Lung microvascular endothelial cell (primary cell): ENCODE measurements around the gene MARS1. TPM values are rescaled to one million over a fixed set of nuclear protein-coding genes. Genes with fewer than 3 reads are reported as not detected.
"Not testable (repeated sequence)": the region's sequence is repeated elsewhere in the genome, so short reads cannot be mapped to it uniquely, and the experiment has no call there.

Experiments used
- DNase-seq, 2 donors: peaks; one replicate each; pipeline versions ENCODE4 v3.0.0 to v3.0.0-alpha.2; 2010; ENCODE audit warnings: low read depth in 2 of 2
- total RNA-seq: library from RNA; depleted of rRNA; stranded (reverse); fragments of >200 nt; gene quantifications from 2 replicates; pipeline ENCODE4 v1.2.1, GENCODE V29; 2014

Gene MARS1
- total RNA-seq, 1 donor from 2014 or later = 123 TPM

GRCh38 chr12:57516617-57517153 lies 28.8 kb downstream of the MARS1 start:
- peak in 1 of 2 donors; percentile 38 for DNase-seq

- DNase-seq = peak in 1 of 2 donors; percentile 63
These were observed 29.3 kb downstream of the MARS1 start for GRCh38 chr12:57517187-57517586.

- not testable (repeated sequence) for DNase-seq
These were observed 29.9 kb downstream of the MARS1 start for GRCh38 chr12:57517718-57518117.

- peak in 1 of 2 donors; percentile 29 for DNase-seq
These were observed 30.5 kb downstream of the MARS1 start for GRCh38 chr12:57518176-57518919.

- peak; percentile 27 to 29 for DNase-seq
These were observed 31.3 kb downstream of the MARS1 start for GRCh38 chr12:57518920-57519795.

GRCh38 chr12:57519796-57520052 lies 31.9 kb downstream of the MARS1 start:
- DNase-seq = no peak

- DNase-seq = peak; percentile 100
These were observed 32.4 kb downstream of the MARS1 start, which contains the start of gene DDIT3 for GRCh38 chr12:57520053-57520818. Gene DDIT3, minus strand, starts transcription at chr12:57520514. Its CDS starts 3,108 bp downstream, at chr12:57517406.

GRCh38 chr12:57521525-57522010 lies 33.7 kb downstream of the MARS1 start:
- peak; percentile 57 to 64 for DNase-seq

GRCh38 chr12:57522011-57522886 lies 34.4 kb downstream of the MARS1 start, which contains the start of gene MBD6:
Gene MBD6, plus strand, starts transcription at chr12:57522824. Its CDS starts 1,480 bp downstream, at chr12:57524304.
- DNase-seq = peak; percentile 94

- DNase-seq = peak; percentile 39 to 77
These were observed 35.2 kb downstream of the MARS1 start for GRCh38 chr12:57522887-57523705.

GRCh38 chr12:57523706-57524614 lies 36.1 kb downstream of the MARS1 start:
- DNase-seq = no peak

GRCh38 chr12:57524814-57525614 lies 37.1 kb downstream of the MARS1 start:
- DNase-seq = no peak

GRCh38 chr12:57525615-57526383 lies 37.9 kb downstream of the MARS1 start:
- DNase-seq = no peak

GRCh38 chr12:57526477-57527126 lies 38.7 kb downstream of the MARS1 start:
- DNase-seq = no peak

- no peak for DNase-seq
These were observed 39.3 kb downstream of the MARS1 start for GRCh38 chr12:57527184-57527583.

GRCh38 chr12:57528176-57528575 lies 40.3 kb downstream of the MARS1 start:
- DNase-seq = no peak
